ENCODE data around the gene CMAS.
"Not testable (repeated sequence)": the region's sequence is repeated elsewhere in the genome, so short reads cannot be mapped to it uniquely, and the experiment has no call there.

CMAS gene

DNA sequence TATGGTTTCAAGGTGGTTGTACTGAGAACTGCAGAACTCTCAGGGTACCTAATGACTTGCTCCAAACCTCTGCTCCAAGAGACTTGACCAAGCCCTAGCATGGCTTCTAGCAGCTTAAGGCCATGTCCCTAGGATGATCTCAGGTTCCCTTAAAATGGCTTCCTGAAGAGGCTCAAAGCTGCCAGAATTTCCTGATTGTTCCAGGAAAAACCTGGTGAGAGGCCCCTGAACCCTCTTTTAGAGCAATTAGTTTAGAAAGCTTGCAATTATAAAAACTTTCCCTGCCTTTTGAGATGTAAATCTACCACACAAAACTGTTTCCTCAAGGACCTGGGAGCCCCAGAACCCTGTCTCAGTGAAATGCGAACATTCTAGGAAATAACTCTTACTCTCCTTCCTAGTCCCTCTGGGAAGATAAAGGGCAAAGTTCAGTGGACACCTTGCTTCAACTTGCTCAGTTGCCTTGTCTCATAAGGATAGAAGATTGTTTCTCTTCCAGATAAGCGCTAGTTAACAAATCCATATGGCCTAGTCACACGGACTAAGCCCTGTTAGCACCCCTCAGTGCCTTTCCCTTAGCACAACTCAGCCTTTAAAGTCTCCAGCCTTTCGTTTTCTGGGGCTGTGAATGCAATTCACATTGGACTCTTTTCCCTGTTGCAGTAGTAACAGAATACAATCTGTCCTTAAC lies 2.5 kb downstream of the CMAS start:
- no peak for DNase-seq

DNA sequence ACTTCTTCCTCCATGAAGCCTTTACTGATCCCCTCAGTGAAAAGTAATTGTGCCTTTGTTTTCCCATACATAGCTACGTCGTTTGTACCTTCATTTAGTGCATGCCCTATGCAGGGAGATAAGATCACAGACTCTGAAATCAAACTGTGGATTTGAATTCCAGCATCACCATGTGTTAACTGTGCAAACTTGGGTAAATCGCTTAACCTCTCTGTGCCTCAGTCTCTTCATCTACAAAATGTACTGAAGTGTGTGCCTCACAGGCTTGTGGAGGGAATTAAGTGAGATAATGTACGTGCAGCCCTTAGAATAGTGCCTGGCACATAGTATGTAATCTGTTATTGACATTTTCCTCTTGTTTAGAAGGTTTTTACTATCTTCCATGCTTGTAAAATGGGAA lies 4.1 kb downstream of the CMAS start:
- no peak for DNase-seq

GRCh38 chr12:22051114-22051698 lies 5.2 kb downstream of the CMAS start:
- no peak for DNase-seq

GRCh38 chr12:22052994-22053393 lies 7.0 kb downstream of the CMAS start:
- DNase-seq, result not testable (repeated sequence)

- no peak for DNase-seq
Measured at GRCh38 chr12:22054155-22054554, 8.1 kb downstream of the CMAS start.

DNA sequence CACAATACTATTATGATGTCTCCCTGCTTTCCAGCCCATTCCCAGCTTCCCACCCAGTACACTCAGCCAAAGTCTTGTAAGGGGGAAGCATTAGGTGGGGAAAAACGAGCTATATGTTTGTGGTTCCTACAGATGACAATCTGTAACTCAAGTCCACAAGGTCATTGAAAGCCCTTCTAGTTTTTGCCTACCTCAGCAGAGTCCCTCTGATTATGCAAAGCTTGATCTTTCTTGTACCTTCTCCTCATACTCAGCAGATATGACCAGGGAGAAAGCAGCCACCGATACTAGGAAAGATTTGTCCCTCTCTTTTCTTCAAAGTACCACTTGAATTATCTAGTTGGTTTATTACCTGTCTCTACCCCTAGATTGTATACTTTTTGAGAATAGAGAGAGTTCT lies 10.6 kb downstream of the CMAS start:
- DNase-seq, result no peak

DNA sequence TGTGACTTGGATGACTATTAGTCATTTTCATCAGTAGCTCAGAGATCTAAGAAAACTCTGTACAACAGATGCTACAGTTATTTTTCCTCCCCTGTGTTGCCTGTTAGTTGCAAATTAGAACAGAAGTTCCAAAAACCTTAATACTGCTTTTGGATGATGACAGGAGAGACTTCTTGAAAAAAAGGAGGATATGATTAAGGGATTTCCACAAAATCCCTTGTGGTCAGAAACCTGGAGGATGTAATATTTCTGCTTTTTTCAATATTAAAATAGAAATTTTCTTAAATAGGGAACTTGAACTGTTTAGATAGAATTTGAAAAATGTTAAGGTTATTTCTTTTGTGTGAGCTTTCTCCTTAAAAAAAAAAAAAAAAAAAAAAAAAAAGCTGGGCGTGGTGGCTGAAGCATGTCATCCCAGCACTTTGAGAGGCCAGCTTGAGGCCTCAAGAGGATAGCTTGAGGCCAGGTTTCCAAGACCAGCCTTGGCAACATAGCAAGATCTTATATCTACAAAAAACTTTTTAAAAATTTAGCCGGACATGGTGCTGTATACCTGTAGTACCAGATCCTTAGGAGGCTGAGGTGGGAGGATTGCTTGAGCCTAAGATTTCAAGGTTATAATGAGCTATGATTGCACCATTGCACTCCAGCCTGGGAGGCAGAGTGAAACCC lies 14.1 kb downstream of the CMAS start:
- no peak for DNase-seq

- no peak for DNase-seq
Measured at GRCh38 chr12:22064968-22065367, 18.9 kb downstream of the CMAS start.

GRCh38 chr12:22066310-22066709 lies 20.3 kb downstream of the CMAS start:
- no peak for DNase-seq

DNA sequence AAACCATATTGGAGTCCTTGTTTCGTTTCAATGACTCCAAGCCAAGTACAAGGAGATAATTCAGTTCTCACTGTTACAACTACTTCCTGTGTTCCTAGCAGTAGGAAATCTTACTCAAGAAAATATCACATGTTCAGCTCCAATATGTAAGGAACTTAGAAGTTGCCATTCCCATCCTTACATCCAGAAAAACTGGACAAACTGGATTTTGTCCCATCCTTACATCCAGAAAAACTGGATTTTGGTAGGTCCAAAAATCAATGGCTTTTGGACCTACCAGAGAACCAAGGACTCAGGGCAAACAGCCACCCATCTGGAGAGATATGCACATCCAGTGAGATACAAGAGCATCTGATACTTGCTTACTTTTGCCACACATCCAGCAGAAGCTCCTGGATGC lies 23.8 kb downstream of the CMAS start:
- no peak for DNase-seq

DNA sequence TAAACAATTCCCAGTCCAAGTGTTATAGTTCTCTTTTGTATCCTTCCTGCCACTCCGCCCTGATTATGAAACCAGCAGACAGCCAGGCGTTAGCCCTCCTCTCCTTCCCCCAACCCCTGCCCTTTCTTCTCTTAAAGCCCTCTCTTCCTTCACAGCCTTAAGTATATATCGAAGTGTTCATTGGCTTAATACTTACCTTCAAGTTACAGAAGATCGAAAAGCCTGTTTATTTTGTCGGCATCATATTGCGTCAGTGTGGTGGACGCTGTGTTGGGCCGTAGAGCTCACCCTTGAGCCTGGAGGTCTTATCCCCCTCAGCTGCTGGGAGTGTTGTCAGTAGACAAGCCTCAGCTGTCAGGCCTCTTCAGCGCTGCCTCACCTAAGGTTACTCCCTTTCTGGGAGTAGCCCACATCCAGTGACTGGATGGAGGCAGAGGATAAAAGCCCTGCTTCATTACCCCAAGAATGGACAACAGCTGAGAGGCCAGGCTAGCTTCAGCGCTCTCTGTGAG lies 36.2 kb downstream of the CMAS start:
- DNase-seq, result no peak

DNA sequence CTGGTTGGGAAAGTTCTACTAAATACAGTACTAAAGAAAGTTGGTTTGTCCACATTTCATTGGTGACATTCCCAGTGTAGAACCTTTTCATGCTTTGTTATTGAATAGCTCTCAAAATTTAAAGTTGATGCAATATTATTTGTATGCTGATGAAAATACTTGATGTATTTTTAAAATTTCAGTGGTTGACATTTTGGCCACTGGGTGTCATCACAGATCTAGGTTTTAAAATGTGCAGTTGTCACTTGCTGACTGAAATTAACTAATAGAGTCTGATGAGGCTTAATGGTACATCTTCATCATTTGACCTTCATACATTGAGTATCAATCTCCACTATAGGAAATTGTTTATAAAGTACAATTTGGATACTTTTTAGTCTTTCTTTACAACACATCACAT lies 37.1 kb downstream of the CMAS start:
- DNase-seq, result no peak

- no peak for DNase-seq
Measured at GRCh38 chr12:22084852-22085251, 38.8 kb downstream of the CMAS start.

- no peak for DNase-seq
Measured at GRCh38 chr12:22088886-22089285, 42.9 kb downstream of the CMAS start.

- DNase-seq, result no peak
Measured at GRCh38 chr12:22089486-22089885, 43.5 kb downstream of the CMAS start.

DNA sequence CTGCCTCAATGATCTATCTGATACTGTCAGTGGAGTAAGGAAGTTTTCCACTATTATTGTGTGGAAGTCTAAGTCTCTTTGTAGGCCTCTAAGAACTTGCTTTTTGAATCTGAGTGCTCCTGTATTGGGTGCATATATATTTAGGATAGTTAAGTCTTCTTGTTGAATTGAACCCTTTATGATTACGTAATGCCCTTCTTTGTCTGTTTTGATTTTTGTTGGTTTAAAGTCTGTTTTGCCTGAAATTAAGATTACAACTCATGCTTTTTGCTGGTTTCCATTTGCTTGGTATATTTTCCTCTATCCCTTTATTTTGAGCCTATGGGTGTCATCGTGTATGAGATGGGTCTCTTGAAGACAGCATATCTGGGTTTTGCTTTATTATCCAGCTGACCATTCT lies 53.0 kb downstream of the CMAS start:
- not testable (repeated sequence) for DNase-seq

DNA sequence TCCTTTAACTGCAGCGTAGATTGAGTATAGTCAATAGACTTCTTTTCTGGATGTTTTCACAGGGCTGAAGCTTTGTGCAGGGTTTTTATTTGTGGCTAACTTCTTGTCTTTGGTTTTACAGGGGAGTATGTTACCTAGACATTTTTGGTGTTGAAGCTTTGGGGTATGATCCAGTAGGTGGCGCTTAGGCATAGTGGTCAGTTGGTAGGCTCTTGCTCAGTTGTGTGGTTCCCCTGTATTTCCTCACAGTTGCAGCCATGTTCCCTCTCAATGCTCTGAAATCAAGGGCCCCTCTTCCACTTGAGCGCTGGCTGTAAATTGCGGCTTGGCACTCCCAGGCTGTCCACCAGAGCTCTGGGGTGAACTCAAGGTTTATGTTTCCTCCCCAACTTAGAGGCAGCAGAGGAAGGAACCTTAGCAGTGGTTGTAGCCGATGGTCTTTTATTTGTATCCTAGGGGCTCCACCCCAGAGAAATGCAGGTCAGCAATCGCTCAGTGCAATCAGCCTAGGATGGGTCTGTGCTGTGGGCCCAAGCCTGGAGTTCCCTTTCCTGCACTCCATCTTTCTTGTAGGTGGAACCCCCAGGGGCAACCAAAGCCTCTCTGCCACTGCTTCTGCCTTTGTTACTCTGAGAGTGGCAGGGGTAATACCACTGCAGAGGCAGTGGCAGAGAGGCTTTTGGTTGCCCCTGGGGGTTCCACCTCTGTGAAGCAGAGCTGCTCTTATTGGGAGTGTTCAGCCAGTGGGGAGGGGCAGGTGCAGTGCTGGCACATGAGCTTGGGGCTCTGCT lies 55.1 kb downstream of the CMAS start:
- DNase-seq, result no peak

DNA sequence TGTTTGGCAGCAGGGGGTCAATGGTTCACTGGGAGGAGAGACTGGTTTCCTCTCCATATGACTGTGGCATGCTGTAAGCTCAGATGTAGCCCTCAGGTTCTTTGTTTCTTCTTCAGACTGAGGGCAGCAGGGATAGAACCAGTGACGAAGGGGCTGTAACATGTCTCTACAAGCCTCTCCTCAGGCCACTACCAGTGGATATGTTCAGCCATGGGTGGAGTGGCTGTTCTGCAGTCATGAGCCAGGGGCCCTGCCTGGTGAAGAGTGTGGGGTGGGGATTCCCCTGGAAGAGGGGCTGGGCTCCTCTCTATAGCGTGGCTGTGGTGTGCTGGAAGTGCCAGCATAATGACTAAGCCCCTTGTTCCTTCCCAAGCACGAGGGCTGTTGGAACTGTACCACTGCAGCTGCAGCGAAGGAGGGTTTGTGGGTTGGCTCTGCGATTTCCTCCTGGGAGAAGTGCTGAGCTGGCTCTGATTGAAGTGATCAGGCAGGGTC lies 55.8 kb downstream of the CMAS start:
- no peak for DNase-seq

DNA sequence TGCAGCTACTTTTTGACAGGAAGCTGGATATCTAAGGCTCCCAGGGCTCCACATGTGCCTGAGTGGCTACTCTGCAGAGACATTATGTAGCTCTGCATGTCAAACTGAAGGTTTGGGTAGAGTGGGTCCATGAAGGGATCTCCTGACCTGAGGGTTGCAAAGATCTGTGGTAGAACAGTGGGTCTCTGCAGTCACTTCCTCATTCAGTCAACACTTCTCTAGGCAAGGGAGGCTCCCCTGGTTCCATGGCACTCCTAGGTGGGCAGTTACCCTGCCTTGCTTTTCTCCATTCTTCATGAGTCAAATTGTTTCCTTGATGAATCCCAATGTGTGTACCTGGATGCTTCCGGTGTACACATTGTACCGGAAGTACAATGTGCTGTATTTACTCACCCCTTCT lies 57.4 kb downstream of the CMAS start:
- DNase-seq, result no peak

DNA sequence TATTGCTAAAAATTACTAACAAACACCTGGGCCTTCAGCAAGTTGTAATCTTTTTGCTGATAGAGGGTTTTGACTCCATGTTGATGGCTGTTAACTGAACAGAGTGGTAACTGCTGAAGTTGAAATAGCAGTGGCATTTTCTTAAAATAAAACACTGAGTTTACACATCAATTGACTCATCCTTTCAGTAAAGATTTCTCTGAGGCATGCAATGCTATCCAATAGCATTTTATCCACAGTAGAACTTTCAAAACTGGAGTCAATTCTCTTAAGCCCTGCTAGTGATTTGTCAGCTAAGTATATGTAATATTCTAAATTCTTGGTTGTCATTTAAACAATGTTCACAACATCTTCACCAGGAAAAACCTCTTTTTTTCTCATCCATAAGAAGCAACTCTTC lies 59.5 kb downstream of the CMAS start:
- DNase-seq, result no peak

GRCh38 chr12:22110176-22110575 lies 64.2 kb downstream of the CMAS start:
- DNase-seq, result no peak
